HG03565 (cell line): ENCODE measurements around the gene RC3H2.

ENCODE experiments used
- ATAC-seq: cut with Tn5 transposase; IDR thresholded peaks from one replicate; pipeline ENCODE4 v1.9.1; 2021; ENCODE audit warnings: mild to moderate bottlenecking, moderate library complexity; ENCODE audit not compliant: unreplicated experiment

RC3H2 gene

DNA sequence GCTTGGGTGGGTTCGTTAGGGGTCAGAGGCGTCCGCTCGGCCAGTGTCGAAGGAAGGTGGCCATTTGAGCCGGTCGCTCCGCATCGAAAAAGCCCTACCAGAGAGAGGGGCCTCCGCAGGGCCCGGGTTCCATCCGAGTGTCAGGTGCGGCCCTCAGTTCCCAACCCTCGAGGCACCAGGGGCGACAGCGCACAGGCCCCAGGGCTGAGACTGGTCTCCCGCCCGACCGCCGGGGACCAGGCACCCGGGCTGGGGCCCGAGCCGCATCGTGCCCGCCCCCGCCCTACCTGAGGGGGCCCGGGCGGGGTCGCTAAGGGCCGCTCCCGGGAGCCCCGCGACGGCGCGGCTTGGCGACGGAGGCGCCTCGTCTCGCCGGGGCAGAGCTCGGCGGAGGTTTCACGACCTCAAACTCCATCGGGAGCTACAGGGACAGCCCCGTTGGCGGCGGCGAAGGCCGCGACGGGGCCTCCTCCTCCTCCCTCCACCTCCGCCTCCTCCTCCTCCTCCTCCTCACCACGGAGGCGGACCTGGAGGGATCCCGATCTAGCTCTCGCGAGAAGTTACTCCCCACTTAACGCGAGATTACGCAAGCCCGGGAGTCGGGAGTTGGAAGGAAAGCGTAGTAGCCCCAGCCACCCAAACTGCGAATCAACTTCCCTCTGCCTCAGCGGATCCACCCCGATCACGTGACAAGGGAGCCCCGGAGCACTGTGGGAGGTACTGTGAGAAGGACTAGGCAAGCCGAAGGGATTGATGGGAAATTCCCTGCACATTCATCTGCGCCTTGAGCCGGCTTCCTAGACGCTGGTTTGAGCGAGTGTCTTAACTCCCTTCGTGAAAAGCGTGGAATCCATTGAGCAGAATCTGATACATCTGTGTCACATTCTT is at the start of gene RC3H2:
TSS of gene RC3H2 (minus strand) at position 537 of the 888 bp plus-strand sequence. CDS start 7,850 bp downstream, outside the sequence.
- ATAC-seq: peak; percentile 86

GRCh38 chr9:122954253-122954691 is 49.1 kb upstream of the RC3H2 start:
- no peak for ATAC-seq

DNA sequence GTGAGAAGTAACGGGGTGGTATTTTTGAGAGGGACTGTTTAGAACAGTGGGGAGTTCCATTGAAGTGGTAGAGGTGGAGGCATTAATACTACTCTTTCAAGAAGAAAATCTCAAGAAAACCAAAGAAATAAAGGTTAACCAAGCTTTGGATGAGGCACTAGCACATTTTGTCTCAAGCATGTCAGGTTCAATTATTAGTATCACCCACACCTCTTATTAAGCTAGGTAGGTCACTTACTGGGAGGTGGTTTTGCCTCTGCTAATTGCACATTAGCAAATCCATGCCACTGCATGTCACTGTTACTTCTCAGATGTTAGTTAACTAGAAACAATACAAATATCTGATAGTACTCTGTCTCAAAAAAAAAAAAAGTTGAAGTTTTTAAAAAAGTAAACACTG is 45.9 kb upstream of the RC3H2 start:
- no peak for ATAC-seq

DNA sequence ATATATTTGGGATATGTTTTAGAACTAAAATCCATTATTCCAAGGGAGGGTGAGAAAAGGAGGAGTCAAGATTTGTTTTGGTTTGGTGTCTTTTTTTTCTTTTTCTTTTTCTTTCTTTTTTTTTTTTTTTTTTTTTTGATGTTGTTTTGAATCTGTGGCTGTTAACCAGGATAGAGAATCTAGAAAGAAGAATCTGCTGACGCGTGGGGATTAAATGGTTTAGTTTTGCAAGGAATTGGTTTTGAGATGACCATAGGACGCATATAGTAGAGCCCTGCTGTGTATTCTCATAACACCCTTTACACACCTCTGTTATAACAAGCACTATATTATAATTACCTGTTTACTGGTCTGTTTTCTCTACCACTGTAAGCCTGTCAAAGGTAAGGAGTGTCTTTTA is 45.1 kb upstream of the RC3H2 start:
- no peak for ATAC-seq

DNA sequence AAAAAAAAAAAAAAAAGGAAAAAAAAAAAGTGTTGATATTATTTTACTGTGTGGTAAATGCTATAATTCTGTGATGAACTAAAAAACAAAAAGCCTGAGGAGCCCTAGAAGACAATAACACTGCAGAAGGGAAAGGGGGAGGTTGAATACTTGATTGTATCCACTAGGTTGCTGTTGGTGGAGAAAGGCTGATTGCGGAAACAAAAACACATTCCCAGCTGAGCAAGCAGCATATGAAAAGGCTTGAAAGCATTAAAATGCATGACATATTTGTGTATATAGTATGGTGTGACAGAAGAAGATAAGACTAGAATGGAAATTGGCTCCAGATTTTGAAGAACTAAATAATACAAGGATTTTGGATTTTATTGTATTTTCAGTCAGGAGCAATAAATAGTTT is 44.5 kb upstream of the RC3H2 start:
- ATAC-seq: no peak

GRCh38 chr9:122948313-122948712 is 43.2 kb upstream of the RC3H2 start:
- no peak for ATAC-seq

DNA sequence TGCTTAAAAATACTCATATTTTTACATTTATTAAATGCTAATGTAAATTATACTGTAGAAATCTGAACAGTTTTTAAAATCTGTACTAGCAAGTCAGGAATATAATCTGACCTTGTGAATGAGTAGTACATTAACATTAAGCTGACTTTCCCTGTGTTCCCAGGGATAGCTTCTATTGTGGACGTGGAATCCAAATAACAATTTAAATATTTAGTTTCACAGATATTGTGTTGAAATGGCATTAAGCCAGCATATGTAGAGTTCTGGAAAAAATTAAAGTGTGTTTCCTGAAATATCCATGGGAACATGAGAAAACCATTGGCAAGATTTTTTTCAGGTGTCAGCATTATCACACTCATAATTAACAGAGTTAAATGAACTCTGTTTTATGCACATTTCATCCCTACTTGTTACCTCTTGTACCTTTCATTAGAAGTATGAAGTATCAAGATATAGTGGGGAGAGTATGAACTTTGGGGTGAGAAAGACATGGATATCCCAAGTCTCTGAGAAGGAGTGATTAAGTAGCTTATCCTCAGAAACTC is 41.4 kb upstream of the RC3H2 start:
- ATAC-seq: no peak

DNA sequence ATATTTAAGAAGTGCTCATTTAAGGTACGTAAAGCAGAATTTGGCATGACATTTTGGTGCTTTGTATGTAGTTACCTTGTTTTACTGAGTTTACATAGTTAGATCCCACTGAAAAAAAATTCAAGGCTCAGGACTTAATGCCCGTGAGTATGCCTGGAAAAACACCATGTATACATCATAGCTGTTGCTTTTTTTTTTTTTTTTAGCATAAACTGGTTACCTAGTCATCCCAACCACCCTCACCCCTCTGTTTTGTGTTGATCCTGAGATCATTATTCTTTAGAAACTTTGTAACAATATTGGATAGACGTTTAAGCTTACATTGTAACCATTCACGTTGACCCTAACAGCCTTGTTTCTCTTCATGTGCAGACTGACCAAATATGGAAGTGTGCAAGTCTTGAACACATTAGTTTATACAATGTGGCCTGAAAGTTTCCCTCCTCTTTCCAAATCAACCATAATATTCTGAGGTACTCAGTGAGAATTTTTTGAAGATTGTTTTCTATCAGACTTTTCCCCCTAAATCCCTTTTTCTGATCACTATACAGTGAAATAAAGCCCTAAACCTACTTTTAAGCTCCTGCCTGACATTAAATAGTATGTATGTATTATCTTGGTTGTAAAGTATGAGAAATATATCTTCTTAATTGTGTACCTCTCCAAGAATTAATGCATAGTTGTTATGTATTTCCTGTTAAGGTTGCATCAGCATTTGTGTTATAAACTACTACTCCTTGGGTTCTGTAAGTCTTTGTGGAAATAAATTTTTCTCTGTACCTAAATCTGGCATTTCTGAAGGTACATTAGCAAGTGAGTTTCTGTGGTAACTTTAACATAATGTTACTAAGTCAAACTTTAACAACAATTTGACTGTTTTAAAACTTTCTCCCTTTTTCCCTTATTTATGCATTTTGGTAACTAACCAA is 40.1 kb upstream of the RC3H2 start:
- ATAC-seq: no peak

DNA sequence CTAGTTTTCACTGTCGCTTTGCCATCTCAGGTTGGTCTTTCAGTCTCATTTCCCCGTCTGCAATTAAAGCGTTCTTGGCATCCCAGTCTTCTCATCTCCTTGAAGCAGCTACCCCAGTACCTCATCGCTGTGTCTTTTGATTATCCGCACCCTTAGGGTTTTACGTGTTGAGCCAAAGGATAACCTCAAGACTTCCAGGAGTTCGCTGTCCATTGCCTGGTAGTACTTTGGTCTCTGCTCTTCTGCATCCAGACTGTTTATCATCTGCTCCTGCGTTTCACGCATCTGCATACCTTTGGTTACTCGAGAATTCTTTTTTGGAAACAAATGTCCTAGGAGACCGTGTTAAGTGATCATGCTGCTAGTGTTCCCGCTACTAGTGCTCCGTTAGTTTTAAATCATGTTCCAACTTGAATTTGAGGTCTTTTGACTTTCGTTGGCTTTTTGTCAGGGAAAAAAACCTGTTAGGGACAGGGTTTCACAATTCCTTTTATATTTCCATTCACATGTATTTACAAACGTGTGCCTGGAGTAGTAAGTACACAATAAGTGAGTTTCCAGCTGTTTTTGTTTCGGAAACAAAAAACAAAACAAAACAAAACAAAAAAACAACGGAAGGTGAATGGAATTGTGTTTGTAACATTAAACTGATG is 36.5 kb upstream of the RC3H2 start:
- ATAC-seq: no peak

DNA sequence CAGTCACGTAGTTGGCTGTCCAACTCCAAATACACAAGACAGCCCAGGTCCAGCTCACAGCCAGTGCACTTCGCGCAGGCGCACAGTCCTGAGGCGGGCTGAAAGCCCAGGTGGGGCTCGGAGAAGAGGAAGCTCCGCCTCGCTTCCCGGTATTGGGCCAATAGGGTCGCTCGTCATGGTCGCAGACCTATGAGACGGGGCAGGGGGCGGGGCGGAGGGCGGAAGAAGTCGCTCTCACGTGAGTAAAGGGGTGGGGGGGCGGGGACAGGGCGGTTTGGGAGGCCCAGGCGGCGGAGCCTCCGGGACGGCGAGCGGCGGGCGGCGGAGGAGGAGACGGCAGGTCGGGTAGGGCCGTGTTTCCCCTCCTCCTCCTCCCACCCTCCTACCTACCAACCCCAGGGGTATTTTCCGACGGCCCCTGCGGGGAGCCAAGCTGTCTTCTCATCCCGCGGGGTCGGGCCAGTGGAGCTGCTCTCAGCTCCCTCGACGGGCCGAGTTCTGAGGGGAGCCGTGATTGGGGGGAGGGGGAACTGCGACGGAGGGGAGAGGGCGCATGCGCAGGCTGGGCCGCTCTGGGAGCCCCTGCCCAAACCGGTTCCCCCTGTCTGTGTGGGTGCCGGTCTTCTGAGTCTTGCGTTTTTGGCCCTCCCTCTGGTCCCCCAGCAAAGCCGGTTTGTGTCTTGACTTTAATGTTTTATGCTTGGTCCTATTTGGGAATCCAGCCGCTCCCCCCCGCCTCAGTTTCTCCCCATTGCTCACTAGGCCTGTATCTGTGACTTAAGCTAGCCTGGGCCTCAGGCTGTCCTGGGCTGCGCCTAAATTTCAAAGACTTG is 35.8 kb upstream of the RC3H2 start, which contains the start of gene RABGAP1:
TSS of gene RABGAP1 (plus strand) at position 272 of the 833 bp plus-strand sequence. CDS start 16,040 bp downstream, outside the sequence.
- peak; percentile 97 for ATAC-seq

GRCh38 chr9:122940454-122940748 is 35.2 kb upstream of the RC3H2 start:
- ATAC-seq: no peak

DNA sequence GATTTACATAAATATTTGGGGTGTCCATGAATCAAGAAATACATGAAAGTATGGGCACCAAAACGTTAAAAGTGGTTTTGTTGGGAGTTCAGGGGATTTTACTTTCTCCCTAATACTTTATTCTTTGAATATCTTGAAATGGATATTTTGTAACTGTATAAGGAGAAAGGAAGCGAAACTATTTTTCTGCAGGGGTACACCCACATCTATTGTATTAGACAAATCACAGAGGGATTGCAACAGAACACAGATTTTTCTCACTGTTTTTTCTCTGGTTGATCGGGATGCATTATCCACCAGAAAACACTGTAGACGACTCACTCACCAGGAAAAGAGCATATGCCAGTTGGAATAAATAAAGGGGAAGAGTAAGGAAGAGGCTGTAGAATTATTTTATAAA is 34.4 kb upstream of the RC3H2 start:
- ATAC-seq: no peak

DNA sequence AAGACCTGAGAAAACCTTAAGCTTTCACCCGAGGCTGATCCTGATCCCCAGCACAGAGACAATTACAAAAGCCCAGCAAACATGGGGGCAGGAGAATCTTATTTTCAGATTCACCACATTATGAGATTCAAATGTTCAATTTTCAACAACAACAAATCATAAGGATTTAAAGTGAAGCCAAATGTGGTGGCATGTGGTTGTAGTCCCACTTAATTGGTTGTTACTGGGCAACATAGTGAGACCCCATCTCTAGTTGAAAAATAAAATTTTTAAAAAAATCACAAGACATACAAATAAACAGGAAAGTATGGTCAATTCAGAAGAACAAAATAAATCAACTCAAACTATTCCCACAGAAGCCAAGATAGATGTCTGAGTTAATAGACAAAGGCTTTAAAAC is 31.7 kb upstream of the RC3H2 start:
- no peak for ATAC-seq

- no peak for ATAC-seq
These were observed 31.3 kb upstream of the RC3H2 start for GRCh38 chr9:122936464-122936863.

DNA sequence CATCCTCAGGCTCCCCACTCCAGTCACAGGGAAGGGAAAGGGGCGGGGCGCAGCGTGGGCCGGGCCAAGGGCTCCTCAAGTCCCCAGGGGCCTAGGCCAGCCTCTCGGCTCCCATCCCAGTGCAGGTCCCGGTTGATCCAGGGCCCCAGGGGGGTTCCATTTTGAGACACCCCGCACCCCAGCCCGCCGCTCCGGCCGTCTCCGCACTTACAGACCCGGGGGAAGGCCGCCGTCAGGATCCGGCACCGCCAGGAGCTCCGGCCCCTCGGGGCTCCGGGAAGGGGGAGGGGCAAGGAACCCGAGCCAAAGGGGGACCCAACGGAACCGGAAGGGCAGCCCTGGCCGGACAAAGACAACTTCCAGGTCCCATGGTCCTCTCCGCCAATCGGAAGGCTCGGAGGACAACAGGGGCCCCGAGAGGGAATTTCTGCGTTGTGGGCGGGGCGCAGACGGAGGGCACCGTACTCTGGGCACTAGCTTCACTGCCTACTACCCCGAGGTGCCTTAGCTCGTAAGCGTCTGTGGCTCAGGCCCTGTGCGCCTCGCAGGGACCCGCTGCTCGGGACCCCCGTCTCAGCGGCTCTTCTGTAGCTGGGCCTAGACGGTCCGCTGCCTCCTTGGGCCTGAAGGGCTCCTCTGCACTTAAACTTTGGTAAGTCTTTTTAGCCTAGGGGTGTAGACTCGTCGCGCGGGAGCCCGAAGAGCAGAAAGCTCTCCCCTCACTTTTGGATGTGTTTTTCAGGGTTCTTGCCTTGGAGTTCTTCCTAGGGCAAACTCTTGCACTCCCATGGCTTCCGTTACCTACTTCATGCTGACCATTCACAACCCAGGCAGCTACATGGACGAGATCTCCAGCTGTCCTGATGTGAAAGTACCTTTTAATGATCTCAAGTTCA is 26.3 kb upstream of the RC3H2 start, which contains the start of gene ZBTB26:
TSS of gene ZBTB26 (minus strand) at position 287 of the 896 bp plus-strand sequence. CDS start 11,578 bp downstream, outside the sequence.
- ATAC-seq: peak; percentile 82

DNA sequence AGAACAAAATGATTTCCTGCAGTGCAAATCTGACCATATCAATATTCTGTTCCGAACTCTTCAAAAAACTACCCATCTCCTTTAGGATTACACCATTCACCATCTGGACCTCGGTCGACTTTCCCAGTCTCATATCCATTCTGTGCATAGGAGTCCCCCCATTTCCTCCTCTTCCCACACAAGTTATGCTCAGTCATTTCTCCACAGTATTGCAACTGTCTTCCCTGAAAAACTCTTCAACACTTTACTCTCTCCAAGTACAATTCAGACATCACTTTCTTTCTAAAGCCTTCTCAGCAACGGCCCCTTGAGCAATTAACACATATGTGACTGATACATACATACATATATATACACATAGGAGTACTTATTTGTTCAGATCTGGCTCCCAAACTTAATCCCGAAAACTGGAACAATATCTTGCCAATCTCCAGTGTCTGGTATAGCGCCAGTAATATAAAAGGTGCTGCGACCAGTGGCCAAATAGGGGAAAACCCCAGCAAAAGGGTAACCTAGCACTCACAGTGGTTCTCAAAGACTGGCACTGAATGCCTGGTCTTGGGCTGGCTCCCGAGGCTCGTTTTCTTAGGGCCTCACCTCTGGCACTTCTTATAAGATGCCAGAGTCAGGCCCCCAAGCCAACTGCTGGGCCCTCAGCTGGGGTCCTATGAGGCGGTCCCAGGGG is 25.5 kb upstream of the RC3H2 start:
- peak; percentile 20 for ATAC-seq

DNA sequence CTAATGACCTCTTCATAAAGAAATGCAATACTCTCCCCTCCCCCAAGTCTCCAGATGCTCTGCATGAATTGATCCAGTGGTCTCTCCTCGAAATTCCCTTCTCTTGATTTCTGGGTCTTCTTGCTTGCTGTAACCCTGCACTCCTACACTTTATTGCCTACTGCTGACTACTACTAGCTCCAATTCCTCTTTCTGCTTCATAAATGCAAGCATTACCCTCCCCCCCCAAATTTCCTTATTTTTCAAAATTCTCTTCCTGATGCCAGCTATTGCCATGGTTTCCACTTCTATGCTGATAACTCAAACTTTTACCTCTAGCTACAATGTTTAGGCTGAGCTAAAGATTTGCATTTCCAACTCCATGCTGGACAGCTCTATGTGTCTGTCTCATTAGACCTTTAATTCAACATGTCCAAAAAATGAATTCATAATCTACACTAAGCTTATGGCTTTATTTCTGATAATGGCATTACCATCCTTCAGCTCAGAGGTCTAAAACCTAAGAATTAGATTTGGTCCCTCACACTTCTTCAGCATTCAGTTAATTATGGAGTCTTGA is 24.7 kb upstream of the RC3H2 start:
- no peak for ATAC-seq

DNA sequence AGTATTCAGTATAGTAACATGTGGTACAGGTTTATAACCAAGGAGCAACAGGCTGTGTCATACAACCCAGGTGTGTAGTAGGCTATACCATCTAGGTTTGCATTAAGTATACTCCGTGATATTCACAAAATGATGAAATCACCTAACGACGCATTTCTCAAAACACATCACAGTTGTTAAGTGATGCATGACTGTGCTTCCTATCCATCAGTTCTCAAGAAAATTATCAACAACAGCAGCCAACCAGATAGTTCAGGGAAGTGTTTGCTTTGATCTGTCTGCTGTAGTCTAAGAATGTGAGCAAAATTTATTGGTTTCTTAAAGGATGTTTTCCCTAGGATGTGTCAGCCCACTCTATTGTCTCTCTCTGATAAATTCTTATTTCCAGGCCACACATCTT is 18.8 kb upstream of the RC3H2 start:
- no peak for ATAC-seq
